Stimulated activated CD8-positive, alpha-beta memory T cell treated with anti-CD3 and anti-CD28 coated beads, Interleukin-4, amount 100 ng/mL, for 48 hours (primary cell): ENCODE data around the gene CLIC4.
"Not testable (repeated sequence)": the region's sequence is repeated elsewhere in the genome, so short reads cannot be mapped to it uniquely, and the experiment has no call there.

Experiments used
- DNase-seq: peaks from one replicate; pipeline ENCODE4 v3.0.0-alpha.2; 2020

The CLIC4 gene

GRCh38 chr1:24748191-24749121 lies 3.2 kb downstream of the CLIC4 start:
- no peak for DNase-seq

GRCh38 chr1:24749252-24749651 lies 4.0 kb downstream of the CLIC4 start:
- DNase-seq = no peak

GRCh38 chr1:24749886-24750285 lies 4.6 kb downstream of the CLIC4 start:
- no peak for DNase-seq

DNA sequence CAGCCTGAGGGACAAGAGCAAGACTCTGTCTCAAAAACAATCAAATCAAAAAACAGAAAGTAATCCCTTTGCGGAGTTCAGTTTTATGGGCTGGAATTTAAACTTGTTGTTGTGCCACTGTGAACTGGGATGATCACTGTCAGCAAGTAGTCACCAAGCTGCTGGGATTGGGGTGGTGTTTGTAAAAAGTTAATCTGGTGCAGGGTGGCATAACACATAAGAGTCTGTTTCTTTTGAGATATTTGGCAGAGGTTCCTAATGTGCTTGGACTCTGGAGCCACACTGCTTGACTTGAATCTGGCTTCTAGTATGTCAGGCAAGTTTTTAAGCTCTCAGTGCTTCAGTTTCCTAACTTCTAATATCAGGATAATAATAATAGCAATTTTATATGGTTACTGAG lies 6.6 kb downstream of the CLIC4 start:
- DNase-seq = no peak

DNA sequence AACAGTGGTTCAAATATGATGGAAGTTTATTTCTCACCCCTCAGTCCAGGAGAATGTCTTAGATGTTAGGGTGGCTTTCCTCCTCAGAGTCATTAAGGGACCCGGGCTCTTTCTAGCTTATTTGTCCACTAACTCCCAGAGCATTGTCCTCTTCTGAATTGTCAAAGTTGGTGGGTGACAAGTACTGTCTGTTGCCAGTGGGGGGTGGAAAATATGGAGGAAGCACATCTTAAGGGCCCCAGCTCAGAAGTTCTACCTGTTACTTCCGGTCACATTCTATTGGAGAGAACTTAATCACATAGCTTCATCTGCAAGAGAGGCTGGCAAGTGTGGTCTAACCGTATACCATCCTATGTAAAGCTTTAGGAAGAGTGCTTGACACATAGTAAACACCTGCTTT lies 7.1 kb downstream of the CLIC4 start:
- DNase-seq = no peak

- no peak for DNase-seq
Measured at GRCh38 chr1:24754229-24754628, 9.0 kb downstream of the CLIC4 start.

- not testable (repeated sequence) for DNase-seq
Measured at GRCh38 chr1:24755323-24755722, 10.1 kb downstream of the CLIC4 start.

DNA sequence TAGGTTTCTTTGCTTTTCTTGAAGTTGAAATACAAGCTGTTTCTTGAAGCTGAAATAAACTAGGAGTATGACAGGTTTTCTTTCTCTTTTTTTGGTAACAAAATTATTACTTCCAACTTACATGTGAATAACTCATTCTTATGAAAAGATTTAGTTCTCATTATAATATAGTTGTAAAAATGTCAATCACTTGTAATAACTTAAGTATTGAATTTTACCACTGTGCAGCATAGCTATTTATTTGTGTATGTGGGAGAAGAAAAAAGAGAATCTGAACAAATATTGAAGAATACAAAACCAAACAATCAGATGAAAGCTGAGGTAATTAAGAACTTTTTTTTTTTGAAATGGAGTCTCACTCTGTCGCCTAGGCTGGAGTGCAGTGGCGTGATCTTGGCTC lies 11.1 kb downstream of the CLIC4 start:
- DNase-seq = no peak

GRCh38 chr1:24759492-24759891 lies 14.2 kb downstream of the CLIC4 start:
- no peak for DNase-seq

- no peak for DNase-seq
Measured at GRCh38 chr1:24761582-24761981, 16.3 kb downstream of the CLIC4 start.

DNA sequence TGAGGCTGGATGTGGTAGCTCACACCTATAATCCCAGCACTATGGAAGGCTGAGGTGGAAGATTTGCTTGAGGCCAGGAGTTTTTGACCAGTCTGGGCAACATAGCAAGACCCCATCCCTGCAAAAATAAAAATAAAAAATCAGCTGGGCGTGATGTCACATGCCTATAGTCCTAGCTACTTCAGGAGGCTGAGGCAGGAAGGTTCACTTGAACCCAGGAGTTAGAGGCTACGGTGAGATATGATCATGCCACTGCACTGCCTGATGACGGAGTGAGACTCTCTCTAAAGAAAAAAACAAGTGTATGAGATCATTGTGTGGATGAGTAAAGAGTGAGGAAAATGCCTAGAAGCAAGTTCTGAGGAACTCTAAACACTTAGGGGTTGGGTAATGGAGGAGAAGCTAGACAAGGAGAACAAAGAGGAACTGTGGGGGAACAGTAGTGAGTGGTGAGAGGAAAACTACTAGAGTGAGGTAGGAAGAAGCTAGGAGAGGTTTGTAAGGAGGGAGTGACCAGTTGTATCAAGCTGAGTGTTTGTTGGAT lies 17.0 kb downstream of the CLIC4 start:
- DNase-seq = no peak

DNA sequence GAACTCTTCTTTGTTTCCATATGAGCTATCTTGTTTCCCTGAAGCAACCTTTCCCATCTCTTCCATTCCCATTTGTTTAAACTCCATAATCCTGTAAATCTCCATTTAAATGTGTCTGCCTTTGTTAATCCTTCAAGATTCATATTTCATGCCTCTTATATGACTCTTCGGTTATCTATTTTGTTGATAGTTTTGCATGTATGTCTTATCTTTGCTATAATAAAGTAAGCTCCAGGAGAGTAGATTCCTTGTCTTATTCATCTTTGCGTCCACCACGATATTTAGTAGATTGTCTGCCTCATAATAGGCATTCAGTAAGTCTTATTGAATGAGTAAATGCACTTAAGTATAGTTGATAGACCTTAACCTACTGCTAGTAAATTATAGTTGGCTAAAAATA lies 18.4 kb downstream of the CLIC4 start:
- no peak for DNase-seq

GRCh38 chr1:24764439-24764838 lies 19.2 kb downstream of the CLIC4 start:
- no peak for DNase-seq

- DNase-seq = no peak
Measured at GRCh38 chr1:24764848-24765247, 19.6 kb downstream of the CLIC4 start.

DNA sequence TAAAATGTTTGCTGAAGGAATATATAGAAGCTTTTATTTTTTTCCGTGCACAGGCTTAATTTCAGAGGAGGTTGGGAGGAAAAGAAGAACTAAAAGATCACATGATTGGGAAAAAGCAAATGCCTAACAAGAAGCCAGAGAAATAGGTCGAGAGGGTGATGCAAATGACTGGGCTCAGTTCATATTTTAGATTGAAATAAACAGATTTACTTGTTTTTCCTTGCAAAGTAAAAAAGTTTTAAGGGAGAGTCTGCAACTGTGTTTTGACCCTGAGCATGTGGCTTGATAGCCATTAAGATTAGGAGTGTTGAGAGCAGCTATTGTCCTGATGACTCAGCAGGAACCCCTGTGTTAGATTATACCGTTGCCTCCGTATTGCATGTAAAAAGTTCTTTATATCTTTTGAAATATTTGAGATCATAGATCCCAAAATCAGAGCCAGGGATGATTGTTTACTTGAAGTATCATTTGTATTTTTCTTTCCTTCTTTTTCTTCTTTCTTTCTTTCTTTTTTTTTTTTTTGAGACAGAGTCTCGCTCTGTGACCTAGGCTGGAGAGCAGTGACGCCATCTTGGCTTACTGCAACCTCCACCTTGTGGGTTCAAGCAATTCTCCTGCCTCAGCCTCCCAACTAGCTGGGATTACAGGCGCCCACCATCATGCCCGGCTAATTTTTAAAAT lies 20.2 kb downstream of the CLIC4 start:
- no peak for DNase-seq

- DNase-seq = no peak
Measured at GRCh38 chr1:24767351-24767750, 22.1 kb downstream of the CLIC4 start.

DNA sequence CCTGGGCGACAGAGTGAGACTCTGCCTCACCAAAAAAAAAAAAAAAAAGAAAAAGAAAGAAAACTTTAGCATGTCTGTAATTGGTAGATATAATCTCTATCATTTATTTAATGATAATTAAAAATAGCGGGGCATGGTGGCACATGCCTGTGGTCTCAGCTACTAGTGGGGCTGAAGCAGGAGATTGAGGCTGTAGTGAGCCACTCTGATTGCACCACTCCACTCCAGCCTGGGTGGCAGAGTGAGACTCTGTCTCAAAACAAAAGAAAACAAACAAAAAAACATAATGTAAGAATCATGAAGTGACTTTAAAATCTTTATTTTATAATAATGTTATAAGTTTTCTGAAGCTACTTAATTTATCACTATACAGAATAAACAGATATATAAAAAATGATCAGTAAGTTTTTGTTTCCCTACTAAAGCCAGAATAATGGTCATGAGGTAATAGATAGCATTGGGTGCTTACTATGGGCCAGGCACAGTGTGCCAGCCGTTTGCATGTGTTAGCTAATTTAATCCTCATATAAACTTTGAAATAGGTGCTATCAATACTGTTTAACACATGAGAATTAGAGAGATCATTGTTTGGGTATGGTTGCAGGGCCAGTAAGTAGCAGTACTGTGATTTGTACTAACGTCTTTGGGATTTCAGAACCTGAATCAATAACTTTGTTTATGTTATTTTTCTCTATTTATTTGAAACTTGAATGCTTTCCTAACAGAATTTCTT lies 23.8 kb downstream of the CLIC4 start:
- DNase-seq = no peak

DNA sequence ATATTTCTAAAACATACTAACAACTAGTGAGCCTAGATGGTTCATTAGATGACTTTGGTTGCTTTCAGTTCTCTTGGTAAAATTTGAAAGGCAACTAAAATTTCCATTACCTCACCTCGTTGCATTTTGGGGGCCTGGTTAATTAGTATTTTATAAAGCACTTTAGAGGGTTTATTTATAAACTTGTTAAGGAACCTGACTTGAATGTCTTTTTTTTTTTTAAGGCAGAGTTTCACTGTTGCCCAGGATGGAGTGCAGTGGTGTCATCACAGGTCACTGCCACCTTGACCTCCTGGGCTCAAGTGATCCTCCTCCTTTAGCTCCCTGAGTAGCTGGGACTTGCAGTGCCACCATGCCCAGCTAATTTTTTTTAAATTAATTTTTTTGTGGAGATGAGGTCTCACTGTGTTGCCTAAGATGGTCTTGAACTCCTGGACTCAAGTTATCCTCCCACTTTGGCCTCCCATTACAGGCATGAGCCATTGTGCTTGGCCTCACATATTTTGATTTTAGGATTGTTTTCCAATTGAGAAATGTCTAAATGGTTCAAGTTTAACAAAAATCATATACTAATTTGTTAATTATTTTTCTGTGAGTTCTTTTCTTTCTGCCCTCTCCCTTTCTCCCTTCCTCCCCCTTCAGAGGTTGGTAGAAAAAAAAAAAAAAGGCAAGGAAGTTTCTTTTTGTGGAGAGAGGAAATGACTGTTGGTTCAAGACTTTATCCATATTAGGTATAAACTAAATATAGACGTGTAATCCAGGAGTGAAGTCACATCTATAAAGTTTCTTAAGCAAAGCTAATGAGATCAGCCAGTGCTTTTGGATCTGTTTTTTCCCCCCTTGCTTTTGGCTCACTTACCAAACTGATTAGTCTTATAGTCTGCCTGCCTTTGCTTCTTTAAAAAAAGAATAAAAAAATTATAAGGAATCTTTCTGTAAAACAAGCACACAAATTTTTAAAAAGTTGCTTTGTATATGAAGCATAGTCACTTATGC lies 24.7 kb downstream of the CLIC4 start:
- no peak for DNase-seq

DNA sequence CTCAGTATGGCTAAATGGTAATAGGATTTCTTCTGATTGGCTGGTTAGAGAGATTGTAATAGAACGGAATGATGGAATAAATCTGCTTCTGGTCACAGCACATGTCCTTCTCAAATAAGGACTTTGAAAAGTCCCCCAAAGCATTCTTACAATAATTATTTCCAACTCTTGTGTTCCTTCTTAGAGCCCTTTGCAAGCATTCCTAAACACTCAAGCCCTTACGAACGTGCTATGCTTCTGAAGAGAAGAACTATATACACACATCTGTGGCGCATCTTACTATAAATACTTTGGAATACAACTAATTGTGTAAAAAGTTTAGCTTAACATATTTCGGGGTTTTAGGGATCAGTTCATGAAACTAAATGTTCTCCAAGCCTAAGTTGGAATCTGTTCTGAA lies 25.6 kb downstream of the CLIC4 start:
- no peak for DNase-seq

- no peak for DNase-seq
Measured at GRCh38 chr1:24771574-24771973, 26.3 kb downstream of the CLIC4 start.

DNA sequence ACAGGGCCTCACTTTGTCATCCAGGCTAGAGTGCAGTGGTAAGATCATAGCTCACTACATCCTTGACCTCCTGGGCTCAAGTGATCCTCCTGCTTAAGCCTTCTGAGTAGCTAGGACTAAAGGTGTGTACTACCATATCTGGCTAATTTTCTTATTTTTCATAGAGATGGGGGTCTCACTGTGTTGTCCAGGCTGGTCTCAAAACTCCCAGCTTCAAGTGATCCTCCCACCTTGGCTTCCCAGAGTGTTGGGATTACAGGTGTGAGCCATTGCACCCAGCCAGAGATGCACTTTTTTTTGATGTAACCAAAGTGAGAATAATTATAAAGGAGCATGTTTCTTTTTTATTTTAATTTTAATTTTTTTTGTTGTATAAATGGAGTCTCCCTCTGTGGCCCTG lies 28.4 kb downstream of the CLIC4 start:
- DNase-seq = no peak

GRCh38 chr1:24775348-24775747 lies 30.1 kb downstream of the CLIC4 start:
- no peak for DNase-seq
